ENCODE results near the gene SLC9A9. TPM values are rescaled to one million over a fixed set of nuclear protein-coding genes. Genes with fewer than 3 reads are reported as not detected.

SLC9A9 gene
- total and polyA plus RNA-seq, 2 donors from 2014 or later: 3.7 to 16.5 TPM

DNA sequence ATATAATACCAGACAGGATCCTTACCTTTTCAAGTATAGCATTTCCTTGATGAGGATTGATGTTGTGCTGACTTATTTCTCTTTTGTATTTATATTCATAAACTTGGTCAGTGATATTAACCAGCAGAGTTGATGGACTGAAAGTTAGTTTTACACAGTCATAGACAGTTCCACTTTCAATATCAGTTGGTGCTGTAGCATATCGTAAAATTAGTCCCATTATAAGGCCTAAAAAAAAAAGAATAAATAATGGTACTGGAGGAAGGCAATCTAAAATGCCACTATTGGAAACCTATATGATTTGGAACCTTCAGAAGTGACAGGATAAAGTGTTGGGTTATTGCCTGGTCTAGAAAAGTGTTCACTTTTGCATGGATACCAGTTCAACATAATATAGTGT lies 16.3 kb downstream of the SLC9A9 start:
- no peaks in the 10 kb centered on the region for H3K4me1 ChIP-seq (ENCODE audit: control insufficient read depth in 2 of 3, insufficient read depth in 2 of 3, low read depth in 1 of 3, low read length in 3 of 3)
- FAIRE-seq (no peak), DNase-seq (no peak)
- H3K36me3 ChIP-seq (ENCODE audit: control insufficient read depth in 2 of 3, insufficient read depth in 3 of 3, low read length in 3 of 3): no peaks in the 10 kb centered on the region
- H3K27ac ChIP-seq (ENCODE audit: low read depth in 2 of 2, low read length in 2 of 2): no peak overlapping the region
- no peaks in the 10 kb centered on the region for H3K9me3 ChIP-seq (ENCODE audit: control insufficient read depth in 2 of 3, insufficient read depth in 1 of 3, low read length in 3 of 3)
- H3K4me3 ChIP-seq (ENCODE audit: low read length in 3 of 3): no peak overlapping the region
- H3K9ac ChIP-seq (ENCODE audit: low read length in 3 of 3): no peak overlapping the region
- intact Hi-C loops (cut with DNase I): no loop called here
- TF ChIP-seq, protein P1, sequence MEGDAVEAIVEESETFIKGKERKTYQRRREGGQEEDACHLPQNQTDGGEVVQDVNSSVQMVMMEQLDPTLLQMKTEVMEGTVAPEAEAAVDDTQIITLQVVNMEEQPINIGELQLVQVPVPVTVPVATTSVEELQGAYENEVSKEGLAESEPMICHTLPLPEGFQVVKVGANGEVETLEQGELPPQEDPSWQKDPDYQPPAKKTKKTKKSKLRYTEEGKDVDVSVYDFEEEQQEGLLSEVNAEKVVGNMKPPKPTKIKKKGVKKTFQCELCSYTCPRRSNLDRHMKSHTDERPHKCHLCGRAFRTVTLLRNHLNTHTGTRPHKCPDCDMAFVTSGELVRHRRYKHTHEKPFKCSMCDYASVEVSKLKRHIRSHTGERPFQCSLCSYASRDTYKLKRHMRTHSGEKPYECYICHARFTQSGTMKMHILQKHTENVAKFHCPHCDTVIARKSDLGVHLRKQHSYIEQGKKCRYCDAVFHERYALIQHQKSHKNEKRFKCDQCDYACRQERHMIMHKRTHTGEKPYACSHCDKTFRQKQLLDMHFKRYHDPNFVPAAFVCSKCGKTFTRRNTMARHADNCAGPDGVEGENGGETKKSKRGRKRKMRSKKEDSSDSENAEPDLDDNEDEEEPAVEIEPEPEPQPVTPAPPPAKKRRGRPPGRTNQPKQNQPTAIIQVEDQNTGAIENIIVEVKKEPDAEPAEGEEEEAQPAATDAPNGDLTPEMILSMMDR (IDR thresholded peaks at IDR 0.05; ENCODE audit: borderline replicate concordance, extremely low read depth, insufficient read depth): no peak
- H3K27me3 ChIP-seq (ENCODE audit: control insufficient read depth, insufficient read depth, low read length): no peaks in the 10 kb centered on the region

DNA sequence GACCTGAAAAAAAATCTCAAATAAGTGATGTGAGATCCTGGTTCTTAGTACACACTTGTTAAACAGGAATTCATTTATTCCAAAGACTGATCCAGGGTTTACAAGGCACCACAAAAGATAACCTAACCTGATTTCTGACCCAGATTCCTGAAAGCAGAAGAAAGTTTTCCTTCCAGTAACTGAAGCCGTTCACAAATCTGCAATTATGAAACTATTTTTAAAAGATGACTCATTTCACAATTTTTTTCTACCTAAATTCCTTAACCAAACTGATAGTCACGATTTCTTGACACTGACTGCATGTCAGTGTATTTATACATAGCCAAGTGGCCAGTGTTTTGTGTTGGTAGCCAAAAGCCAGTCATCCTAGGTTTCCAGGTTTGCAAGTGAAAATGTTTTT lies 17.1 kb downstream of the SLC9A9 start:
- Histone ChIP-seq H3K27ac (ENCODE audit: low read depth in 2 of 2, low read length in 2 of 2) (no peak overlapping the region), H3K9me3 (ENCODE audit: control insufficient read depth in 2 of 3, insufficient read depth in 1 of 3, low read length in 3 of 3) (no peaks in the 10 kb centered on the region), H3K9ac (ENCODE audit: low read length in 3 of 3) (no peak overlapping the region), H3K27me3 (ENCODE audit: control insufficient read depth, insufficient read depth, low read length) (no peaks in the 10 kb centered on the region), H3K4me3 (ENCODE audit: low read length in 3 of 3) (no peak overlapping the region), H3K36me3 (ENCODE audit: control insufficient read depth in 2 of 3, insufficient read depth in 3 of 3, low read length in 3 of 3) (no peaks in the 10 kb centered on the region), H3K4me1 (ENCODE audit: control insufficient read depth in 2 of 3, insufficient read depth in 2 of 3, low read depth in 1 of 3, low read length in 3 of 3) (no peaks in the 10 kb centered on the region)
- DNase-seq (no peak), FAIRE-seq (no peak)
- intact Hi-C loops (cut with DNase I): no loop called here
- TF ChIP-seq, protein P1 (IDR thresholded peaks at IDR 0.05; ENCODE audit: borderline replicate concordance, extremely low read depth, insufficient read depth): no peak

DNA sequence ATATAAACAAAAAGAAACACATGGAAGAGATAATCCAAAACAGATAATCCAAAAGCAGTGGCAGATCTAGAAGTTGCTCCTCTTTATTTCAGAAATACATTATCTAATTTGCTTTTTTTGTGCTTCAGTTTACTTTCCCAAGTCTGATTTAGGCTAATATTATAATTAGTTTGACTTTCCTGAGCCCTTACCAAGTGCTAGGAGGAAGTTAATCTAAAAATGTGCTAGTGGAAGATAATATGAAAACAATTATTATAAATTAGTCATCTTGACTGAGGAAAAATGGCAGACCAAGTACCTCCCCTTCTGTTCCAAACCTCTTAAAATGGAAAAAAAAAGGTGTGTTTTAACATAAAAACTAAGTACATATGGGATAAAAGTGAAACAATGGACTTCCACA lies 17.5 kb downstream of the SLC9A9 start:
- Histone ChIP-seq H3K9me3 (ENCODE audit: control insufficient read depth in 2 of 3, insufficient read depth in 1 of 3, low read length in 3 of 3) (no peaks in the 10 kb centered on the region), H3K27me3 (ENCODE audit: control insufficient read depth, insufficient read depth, low read length) (no peaks in the 10 kb centered on the region), H3K4me1 (ENCODE audit: control insufficient read depth in 2 of 3, insufficient read depth in 2 of 3, low read depth in 1 of 3, low read length in 3 of 3) (no peaks in the 10 kb centered on the region), H3K9ac (ENCODE audit: low read length in 3 of 3) (no peak overlapping the region), H3K36me3 (ENCODE audit: control insufficient read depth in 2 of 3, insufficient read depth in 3 of 3, low read length in 3 of 3) (no peaks in the 10 kb centered on the region), H3K4me3 (ENCODE audit: low read length in 3 of 3) (no peak overlapping the region), H3K27ac (ENCODE audit: low read depth in 2 of 2, low read length in 2 of 2) (no peak overlapping the region)
- FAIRE-seq (no peak), DNase-seq (no peak)
- TF ChIP-seq, protein P1 (IDR thresholded peaks at IDR 0.05; ENCODE audit: borderline replicate concordance, extremely low read depth, insufficient read depth): no peak
- intact Hi-C loops (cut with DNase I): no loop called here

DNA sequence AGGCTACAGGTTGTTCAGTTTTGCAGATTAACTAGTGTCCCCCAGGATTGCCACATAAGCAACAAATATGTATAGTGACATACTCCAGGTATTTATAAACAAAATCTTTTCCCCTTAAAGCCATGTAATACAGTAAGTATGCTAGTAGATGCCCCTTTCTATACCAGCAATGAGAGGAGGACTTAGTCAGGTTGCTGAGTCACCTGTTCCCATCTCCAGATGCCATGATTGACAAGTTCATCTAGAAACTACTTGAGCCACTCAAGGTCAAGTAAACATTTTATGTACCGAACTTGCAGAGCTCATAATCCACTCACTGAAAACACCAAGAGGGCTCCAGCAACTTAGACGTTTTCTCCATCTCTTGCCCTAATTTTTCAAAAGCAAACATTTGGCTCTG lies 18.2 kb downstream of the SLC9A9 start:
- Histone ChIP-seq H3K4me1 (ENCODE audit: control insufficient read depth in 2 of 3, insufficient read depth in 2 of 3, low read depth in 1 of 3, low read length in 3 of 3) (no peaks in the 10 kb centered on the region), H3K9me3 (ENCODE audit: control insufficient read depth in 2 of 3, insufficient read depth in 1 of 3, low read length in 3 of 3) (no peaks in the 10 kb centered on the region), H3K36me3 (ENCODE audit: control insufficient read depth in 2 of 3, insufficient read depth in 3 of 3, low read length in 3 of 3) (no peaks in the 10 kb centered on the region), H3K27me3 (ENCODE audit: control insufficient read depth, insufficient read depth, low read length) (no peaks in the 10 kb centered on the region), H3K9ac (ENCODE audit: low read length in 3 of 3) (no peak overlapping the region), H3K4me3 (ENCODE audit: low read length in 3 of 3) (no peak overlapping the region), H3K27ac (ENCODE audit: low read depth in 2 of 2, low read length in 2 of 2) (no peak overlapping the region)
- TF ChIP-seq, protein P1 (IDR thresholded peaks at IDR 0.05; ENCODE audit: borderline replicate concordance, extremely low read depth, insufficient read depth): no peak
- no peak for FAIRE-seq
- intact Hi-C loops (cut with DNase I): no loop called here
- no peak for DNase-seq
